Measurements from ENCODE around the gene RRAS2.
A peak's percentile ranks its signal among the peaks of the same experiment; 100 is the strongest.

Gene RRAS2

DNA sequence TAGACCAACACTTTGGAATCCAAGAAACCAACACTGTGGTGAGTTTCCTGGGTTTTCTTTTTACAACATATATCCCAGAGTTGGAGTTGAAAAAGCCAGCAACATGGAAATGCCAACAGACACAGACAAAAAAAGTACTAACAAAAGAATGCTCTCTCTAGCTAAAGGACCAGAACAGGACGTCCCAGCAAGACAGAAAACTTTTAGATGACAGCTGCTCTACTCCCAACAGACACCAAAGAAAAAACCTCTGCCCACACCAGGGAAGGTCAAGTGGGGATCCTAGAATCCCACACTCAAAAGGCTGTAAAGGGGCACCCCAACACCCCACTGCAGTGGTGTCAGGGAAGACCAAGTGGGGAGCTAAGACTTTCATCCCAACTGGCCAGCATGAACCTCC is 23.3 kb downstream of the RRAS2 start:
- DNase-seq, result no peak

DNA sequence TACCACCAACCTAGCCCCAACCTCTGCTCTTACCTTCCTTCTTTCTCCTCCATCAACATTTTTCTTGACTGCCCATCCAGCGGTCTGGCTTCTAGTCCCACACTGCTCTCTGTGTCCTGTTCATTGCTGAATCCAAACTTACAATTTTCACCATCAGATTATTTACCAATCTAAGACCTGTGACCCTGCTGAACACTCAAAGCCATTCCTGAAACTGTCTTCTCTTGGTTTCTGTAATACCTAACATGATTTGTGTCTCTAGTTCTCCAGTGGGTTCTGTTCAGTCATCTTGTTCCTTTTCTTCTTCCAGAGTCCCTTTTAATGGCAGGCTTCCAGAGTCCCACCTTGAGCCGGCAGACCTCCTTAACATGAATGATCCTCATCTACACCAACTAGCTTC is 24.1 kb downstream of the RRAS2 start:
- no peak for DNase-seq

DNA sequence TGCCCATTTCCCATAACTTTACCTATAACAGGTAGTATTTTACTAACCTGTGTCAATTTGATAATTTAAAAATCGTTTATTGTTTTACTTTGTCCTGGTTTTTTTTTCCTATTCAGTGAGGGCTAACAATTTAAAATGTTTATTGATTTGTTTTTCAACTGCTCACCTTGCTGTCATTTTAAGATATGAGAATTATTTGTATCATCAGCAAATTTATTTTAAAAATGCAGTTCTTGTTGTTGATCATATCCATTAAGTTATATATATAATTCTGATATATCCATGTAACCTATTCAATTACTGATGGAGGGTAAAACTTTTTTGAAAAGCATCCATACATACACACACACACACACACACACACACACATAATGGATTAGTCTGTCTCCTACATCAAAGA is 24.8 kb downstream of the RRAS2 start:
- no peak for DNase-seq

- DNase-seq, result no peak
Measured at GRCh38 chr11:14331476-14332136, 27.4 kb downstream of the RRAS2 start.

- no peak for DNase-seq
Measured at GRCh38 chr11:14330881-14331280, 28.1 kb downstream of the RRAS2 start.

GRCh38 chr11:14329702-14330101 is 29.3 kb downstream of the RRAS2 start:
- no peak for DNase-seq

GRCh38 chr11:14327116-14327515 is 31.9 kb downstream of the RRAS2 start:
- DNase-seq, result no peak

DNA sequence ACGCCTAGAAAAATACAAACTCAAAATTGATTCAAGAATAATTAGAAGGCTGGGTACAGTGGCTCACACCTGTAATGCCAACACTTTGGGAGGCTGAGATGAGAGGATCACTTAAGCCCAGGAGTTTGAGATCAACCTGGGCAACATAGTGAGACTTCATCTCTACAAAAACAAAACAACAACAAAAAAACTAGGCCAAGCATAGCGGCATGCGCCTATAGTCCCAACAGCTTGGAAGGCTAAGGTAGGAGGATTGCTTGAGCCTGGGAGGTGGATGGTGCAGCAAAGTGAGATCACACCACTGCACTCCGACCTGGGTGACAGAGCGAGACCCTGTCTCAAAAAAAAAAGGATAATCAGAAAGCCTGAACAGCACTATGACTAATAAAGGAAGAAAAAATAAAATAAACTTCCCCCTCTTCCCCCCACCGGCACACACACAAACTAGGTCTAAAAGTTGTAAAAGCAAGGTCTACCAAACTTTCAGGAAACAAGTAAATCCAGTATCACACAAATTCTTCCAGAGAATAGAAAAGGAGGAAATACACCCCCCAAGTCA is 35.8 kb downstream of the RRAS2 start:
- DNase-seq, result no peak

- DNase-seq, result no peak
Measured at GRCh38 chr11:14322510-14322909, 36.5 kb downstream of the RRAS2 start.

DNA sequence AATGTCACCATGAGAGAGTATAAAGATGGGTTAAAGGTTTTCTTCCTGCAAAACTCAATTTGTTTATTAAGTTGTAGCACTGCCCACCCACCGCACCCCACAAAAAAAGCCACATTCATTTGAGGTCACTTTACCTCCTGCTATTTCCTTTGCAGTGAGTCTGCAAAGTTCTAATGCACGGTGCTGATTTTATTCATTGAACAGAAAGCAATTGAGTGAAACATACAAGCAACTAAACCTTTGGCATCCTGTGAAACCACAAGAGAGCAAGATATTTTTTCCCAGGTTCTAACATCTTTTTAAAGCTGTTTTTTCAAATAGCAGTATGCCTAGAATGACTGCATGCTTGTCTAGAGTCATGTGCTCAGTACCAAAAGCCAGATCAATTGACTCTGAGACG is 39.0 kb downstream of the RRAS2 start:
- DNase-seq, result peak; percentile 12

DNA sequence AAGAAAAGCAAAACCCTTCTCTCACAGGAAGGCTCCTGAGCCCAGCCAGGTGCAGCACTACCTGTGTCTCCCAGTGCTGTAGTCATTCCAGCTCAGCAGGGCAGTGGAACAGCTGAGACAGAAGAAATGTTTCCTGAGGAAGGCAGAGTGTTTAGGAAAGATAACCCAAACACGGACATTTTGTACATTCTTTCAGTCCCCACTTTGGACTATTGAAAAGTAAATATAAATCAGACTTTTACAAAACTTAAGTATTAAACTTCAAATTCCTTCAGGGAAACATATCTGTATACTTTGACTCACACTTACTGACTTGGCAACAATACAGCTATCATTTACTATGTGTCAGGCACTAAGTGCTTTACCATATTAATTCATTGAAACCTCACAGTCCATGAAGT is 40.4 kb downstream of the RRAS2 start:
- DNase-seq, result no peak

GRCh38 chr11:14317659-14318325 is 41.2 kb downstream of the RRAS2 start:
- no peak for DNase-seq

- DNase-seq, result no peak
Measured at GRCh38 chr11:14315130-14315529, 43.9 kb downstream of the RRAS2 start.

DNA sequence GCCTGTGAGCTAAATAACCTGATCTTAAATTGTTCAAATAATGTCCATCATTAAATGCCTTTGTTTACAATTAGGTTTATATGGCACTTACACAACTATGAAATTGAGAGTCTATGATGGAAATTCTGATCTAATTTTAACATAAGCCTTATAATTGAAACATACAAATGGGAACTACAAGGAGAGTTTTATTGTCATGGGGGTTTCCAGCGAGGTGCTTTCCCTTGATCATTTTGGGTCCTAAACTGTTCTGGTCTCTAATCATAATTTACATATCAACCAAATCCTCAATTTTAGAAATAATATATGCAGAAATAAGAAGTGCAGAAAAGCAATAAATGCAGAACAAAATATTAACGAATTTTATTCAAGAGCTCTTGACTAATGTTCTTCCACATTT is 44.9 kb downstream of the RRAS2 start:
- DNase-seq, result no peak

GRCh38 chr11:14312736-14313438 is 46.1 kb downstream of the RRAS2 start:
- DNase-seq, result no peak

DNA sequence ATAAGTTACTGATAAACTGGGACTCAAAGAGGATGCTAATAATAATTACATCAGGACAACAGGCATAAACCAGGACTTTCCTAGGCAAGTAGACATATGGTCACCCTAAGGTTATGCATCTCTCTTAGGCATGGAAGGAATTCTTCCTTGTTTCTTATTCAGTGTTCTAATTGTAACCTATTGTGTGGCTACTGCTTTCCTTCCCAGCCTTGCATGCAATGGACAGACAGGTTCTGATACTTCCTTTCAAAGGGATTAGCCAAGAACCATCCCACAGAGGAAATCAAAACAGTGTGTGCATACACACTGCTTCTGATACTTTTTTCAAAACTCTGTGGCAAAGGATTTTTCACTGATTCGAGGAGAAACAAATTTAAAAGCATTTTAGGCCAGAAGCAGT is 48.3 kb downstream of the RRAS2 start:
- no peak for DNase-seq

DNA sequence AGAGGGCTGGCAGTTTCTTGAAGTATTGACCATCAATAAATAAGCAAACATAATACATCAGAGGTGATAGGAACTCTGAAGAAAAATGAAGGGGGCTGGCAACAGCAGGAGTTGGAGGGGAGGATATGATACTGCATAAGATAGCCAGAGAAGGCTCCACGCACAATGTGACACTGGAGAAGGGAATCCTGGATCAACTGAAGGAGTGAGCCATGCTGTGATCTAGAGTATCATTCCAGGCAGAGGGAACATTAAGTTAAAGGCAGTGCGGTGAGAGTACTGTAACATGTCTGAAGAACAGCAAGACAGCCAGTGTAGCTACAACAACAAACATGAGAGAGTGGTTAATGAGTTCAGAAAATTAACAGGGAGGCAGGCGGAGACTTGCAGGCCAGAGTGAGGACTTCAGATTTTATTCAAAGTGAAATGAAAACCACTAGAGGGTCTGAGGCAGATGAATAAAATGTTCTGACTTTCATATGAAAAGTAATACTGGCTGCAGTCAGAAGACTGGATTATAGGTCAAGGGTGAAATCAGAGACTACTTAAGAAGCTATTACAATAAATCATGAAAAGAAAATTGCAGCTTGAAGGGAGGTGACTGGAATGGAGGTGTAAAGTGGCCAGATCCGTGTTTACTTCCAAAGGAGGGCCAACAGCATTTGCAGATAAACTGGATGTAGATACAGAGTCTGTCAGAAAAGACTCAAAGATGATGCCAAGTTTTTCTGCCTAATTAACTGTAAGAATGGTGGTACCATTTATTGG is 49.4 kb downstream of the RRAS2 start:
- DNase-seq, result no peak

DNA sequence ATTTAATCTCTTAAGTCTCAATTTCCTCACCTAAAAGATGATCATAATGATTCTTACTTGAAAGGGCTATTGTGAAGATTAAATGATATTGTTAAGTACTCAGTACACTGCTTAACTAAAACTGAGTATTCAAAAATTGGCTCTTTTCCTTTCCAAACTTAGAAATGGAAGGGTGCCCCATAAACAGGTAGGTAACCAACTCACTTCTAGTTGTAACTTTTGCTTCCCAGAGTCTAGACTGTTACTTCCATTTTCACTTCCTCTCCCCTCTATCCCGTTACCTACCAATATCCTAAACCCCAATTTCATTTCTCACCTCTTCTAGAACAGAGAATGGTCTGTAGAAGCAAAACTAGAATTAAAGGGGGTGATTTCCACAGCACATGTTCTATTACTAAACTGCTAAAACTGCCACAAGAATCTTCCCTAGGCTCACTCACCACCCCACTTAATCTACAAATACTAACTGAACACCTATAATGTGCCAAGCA is 50.0 kb downstream of the RRAS2 start:
- no peak for DNase-seq

DNA sequence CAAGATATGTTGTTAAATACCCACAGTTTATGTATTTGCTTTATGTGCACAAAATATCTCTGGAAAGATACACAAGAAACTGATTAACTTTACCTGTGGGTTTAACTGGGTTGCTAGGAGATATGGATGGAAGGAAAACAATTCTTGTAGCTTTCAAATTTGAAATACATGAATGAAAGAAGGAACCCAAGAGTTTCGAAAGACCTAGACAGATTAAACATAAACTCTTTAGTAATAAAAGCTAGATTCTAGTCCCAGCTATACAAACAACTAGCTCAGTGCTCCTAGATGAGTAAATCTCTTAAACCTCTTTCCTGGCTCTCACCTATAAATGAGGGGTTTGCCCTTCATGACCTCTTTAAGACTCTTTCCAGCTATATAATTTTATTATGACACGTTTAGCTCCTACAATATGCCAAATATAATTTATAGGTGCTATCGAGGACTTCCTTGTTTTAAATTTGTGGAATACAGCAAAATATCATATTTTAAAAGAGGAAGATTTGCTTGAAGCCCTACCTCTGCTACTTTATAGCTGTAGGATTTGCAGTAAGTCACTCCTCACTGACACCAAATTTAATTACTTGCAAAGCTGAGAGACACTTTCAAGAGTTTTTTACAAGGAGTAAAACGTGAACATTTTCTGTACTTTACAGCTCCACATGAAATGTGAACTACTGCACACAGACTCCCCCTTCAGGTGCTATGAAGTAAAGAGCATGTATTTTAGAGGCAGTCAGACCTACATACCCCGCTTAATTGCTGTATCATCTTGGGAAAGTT is 50.7 kb downstream of the RRAS2 start:
- no peak for DNase-seq

GRCh38 chr11:14306481-14306880 is 52.5 kb downstream of the RRAS2 start:
- no peak for DNase-seq

DNA sequence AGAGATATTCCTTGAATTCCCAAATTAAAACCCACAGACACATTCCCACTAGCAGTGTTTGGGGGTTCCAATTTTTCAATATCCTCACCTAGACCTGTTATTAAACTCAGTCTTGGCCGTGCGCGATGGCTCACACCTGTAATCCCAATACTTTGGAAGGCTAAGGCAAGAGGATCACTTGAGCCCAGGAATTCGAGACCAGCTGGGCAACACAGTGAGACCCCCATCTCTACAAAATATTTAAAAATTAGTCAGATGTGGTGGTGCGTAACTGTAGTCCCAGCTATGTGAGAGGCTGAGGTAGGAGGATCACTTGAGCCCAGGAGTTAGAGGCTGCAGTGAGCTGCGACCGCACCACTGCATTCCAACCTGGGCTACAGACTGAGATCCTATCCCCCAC is 53.3 kb downstream of the RRAS2 start:
- no peak for DNase-seq

GRCh38 chr11:14304601-14305000 is 54.4 kb downstream of the RRAS2 start:
- DNase-seq, result no peak

Data from stimulated activated naive CD4-positive, alpha-beta T cell treated with Interleukin-2 at 50 U/mL for 16 hours (primary cell).